WTC11 (cell line): ENCODE data around the gene GEMIN8. TPM values are rescaled to one million over a fixed set of nuclear protein-coding genes. Genes with fewer than 3 reads are reported as not detected.

Source experiments
- ATAC-seq: fragments of 200-7000 bp; cut with Tn5 transposase; 2 replicates; pipeline ENCODE4 v1.10.0; 2021; ENCODE audit warnings: mild to moderate bottlenecking, moderate library complexity
- CTCF ChIA-PET: fragments of 300-600 bp; sonication (Branson Sonifier 250); formaldehyde crosslinking; loops from one replicate; lab custom pipeline; 2021; ENCODE audit warnings: antibody characterized with exemption; lab: Charles Lee
- POLR2A ChIA-PET: fragments of 350-600 bp; sonication (Branson Sonifier 250); formaldehyde crosslinking; loops from one replicate; lab custom pipeline; 2021; ENCODE audit warnings: antibody characterized with exemption; lab: Charles Lee
- DNase-seq: peaks from one replicate; pipeline ENCODE4 v3.0.0; 2021; ENCODE audit warnings: low spot score
- H3K27ac Mint-ChIP-seq: 2 replicates; pipeline ENCODE4 v1.8.0; 2021; ENCODE audit warnings: mixed read lengths
- H3K27me3 Mint-ChIP-seq: 2 replicates; pipeline ENCODE4 v1.8.0; 2021; ENCODE audit warnings: low read depth, mild to moderate bottlenecking, moderate library complexity, mixed read lengths
- H3K36me3 Mint-ChIP-seq: 2 replicates; pipeline ENCODE4 v1.8.0; 2021; ENCODE audit warnings: mixed read lengths
- H3K4me1 Mint-ChIP-seq: 2 replicates; pipeline ENCODE4 v1.8.0; 2022; ENCODE audit warnings: mixed read lengths
- H3K4me3 Mint-ChIP-seq: 2 replicates; pipeline ENCODE4 v1.8.0; 2021; ENCODE audit warnings: mild to moderate bottlenecking, moderate library complexity, mixed read lengths
- H3K9me3 Mint-ChIP-seq: 2 replicates; pipeline ENCODE4 v1.8.0; 2021; ENCODE audit warnings: mixed read lengths
- ATF1 ChIP-seq: sonication (generic); formaldehyde crosslinking; IDR thresholded peaks from 2 replicates; pipeline ENCODE4 v1.8.1; 2023; ENCODE audit warnings: mild to moderate bottlenecking, moderate library complexity, missing genetic modification reagents
- CREM ChIP-seq: sonication (generic); formaldehyde crosslinking; IDR thresholded peaks from 2 replicates; pipeline ENCODE4 v1.8.1; 2022; ENCODE audit warnings: mild to moderate bottlenecking, missing genetic modification reagents, moderate library complexity
- ESRRA ChIP-seq: sonication (generic); formaldehyde crosslinking; IDR thresholded peaks from 2 replicates; pipeline ENCODE4 v1.8.1; 2022; ENCODE audit warnings: mild to moderate bottlenecking, missing genetic modification reagents, borderline replicate concordance
- FOXP1 ChIP-seq: sonication (generic); formaldehyde crosslinking; IDR thresholded peaks from 2 replicates; pipeline ENCODE4 v1.8.0; 2022; ENCODE audit warnings: missing genetic modification reagents, mild to moderate bottlenecking, moderate library complexity, borderline replicate concordance
- GTF2I ChIP-seq: fragments of 250-450 bp; sonication (Bioruptor Pico); conservative IDR thresholded peaks from 2 replicates; pipeline ENCODE4 v1.4.0; 2021; ENCODE audit warnings: mild to moderate bottlenecking
- IRF2 ChIP-seq: sonication (generic); formaldehyde crosslinking; IDR thresholded peaks from 2 replicates; pipeline ENCODE4 v1.8.0; 2022; ENCODE audit warnings: low read depth, missing genetic modification reagents, borderline replicate concordance
- NR1H2 ChIP-seq: sonication (generic); formaldehyde crosslinking; IDR thresholded peaks from 2 replicates; pipeline ENCODE4 v1.9.0; 2021; ENCODE audit warnings: mild to moderate bottlenecking, moderate library complexity, missing genetic modification reagents
- ZNF219 ChIP-seq: sonication (generic); formaldehyde crosslinking; IDR thresholded peaks from 2 replicates; pipeline ENCODE4 v1.8.0; 2023; ENCODE audit warnings: missing genetic modification reagents, mild to moderate bottlenecking, borderline replicate concordance
- ZNF263 ChIP-seq: sonication (generic); formaldehyde crosslinking; IDR thresholded peaks from 2 replicates; pipeline ENCODE4 v1.8.1; 2022; ENCODE audit warnings: low read depth, mild to moderate bottlenecking, moderate library complexity, missing genetic modification reagents
- total RNA-seq: library from RNA; stranded (reverse); gene quantifications from 3 replicates; pipeline ENCODE4 v1.2.3, GENCODE V29; 2021
- TF ChIP-seq, protein P1 (sequence below): sonication (generic); formaldehyde crosslinking; IDR thresholded peaks from 2 replicates; pipeline ENCODE4 v1.8.1; 2022; ENCODE audit warnings: mild to moderate bottlenecking, missing genetic modification reagents, moderate library complexity, borderline replicate concordance
- TF ChIP-seq, protein P2 (sequence below): sonication (generic); formaldehyde crosslinking; IDR thresholded peaks from 2 replicates; pipeline ENCODE4 v1.8.1; 2022; ENCODE audit warnings: mild to moderate bottlenecking, moderate library complexity, missing genetic modification reagents
- TF ChIP-seq, protein P3 (sequence below): sonication (generic); formaldehyde crosslinking; IDR thresholded peaks from 2 replicates; pipeline ENCODE4 v1.8.1; 2023; ENCODE audit warnings: mild to moderate bottlenecking, missing genetic modification reagents
- TF ChIP-seq, protein P4 (sequence below): fragments of 250-450 bp; sonication (Bioruptor Pico); conservative IDR thresholded peaks from 2 replicates; pipeline ENCODE4 v1.9.0; 2021; ENCODE audit warnings: mild to moderate bottlenecking
- TF ChIP-seq, protein P5 (sequence below): sonication (generic); formaldehyde crosslinking; IDR thresholded peaks from 2 replicates; pipeline ENCODE4 v1.8.1; 2023; ENCODE audit warnings: mild to moderate bottlenecking, missing genetic modification reagents, moderate library complexity
- TF ChIP-seq, protein P6 (sequence below): sonication (generic); formaldehyde crosslinking; IDR thresholded peaks from 2 replicates; pipeline ENCODE4 v1.8.1; 2023; ENCODE audit warnings: mild to moderate bottlenecking, missing genetic modification reagents, moderate library complexity
- TF ChIP-seq, protein P7 (sequence below): sonication (generic); formaldehyde crosslinking; IDR thresholded peaks from 2 replicates; pipeline ENCODE4 v1.8.0; 2022; ENCODE audit warnings: mild to moderate bottlenecking, missing genetic modification reagents
- TF ChIP-seq, protein P8 (sequence below): fragments of 250-450 bp; sonication (Bioruptor Pico); IDR thresholded peaks from 2 replicates; pipeline ENCODE4 v1.9.0; 2021; ENCODE audit warnings: mild to moderate bottlenecking

The GEMIN8 gene
- total RNA-seq, 1 experiment from 2014 or later: 21.1 TPM

DNA sequence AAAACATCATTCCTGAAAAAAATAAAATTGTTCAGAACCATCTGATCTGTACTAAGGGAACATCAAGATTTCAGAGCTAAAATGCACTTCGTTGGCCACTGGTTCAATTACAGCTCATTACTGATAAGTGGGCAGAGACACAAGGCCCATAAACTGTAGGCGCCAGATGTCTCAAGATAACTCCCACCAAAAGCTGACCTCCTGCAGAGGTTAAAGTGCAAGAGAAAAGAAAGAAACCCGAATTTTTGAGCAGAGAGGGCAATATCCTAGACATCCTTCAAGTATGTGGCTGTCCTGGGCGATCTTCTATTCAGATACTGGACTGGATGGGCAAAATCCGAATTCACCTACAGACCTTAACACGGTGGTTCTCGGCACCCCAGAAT, 660 bp downstream of the GEMIN8 start:
- no peak for TF ChIP-seq ZNF263 (CRISPR knock-in tag)
- TF ChIP-seq, protein P1, sequence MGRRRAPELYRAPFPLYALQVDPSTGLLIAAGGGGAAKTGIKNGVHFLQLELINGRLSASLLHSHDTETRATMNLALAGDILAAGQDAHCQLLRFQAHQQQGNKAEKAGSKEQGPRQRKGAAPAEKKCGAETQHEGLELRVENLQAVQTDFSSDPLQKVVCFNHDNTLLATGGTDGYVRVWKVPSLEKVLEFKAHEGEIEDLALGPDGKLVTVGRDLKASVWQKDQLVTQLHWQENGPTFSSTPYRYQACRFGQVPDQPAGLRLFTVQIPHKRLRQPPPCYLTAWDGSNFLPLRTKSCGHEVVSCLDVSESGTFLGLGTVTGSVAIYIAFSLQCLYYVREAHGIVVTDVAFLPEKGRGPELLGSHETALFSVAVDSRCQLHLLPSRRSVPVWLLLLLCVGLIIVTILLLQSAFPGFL (CRISPR knock-in tag): no peak
- TF ChIP-seq ZNF219 (CRISPR knock-in tag): no peak
- TF ChIP-seq, protein P2, sequence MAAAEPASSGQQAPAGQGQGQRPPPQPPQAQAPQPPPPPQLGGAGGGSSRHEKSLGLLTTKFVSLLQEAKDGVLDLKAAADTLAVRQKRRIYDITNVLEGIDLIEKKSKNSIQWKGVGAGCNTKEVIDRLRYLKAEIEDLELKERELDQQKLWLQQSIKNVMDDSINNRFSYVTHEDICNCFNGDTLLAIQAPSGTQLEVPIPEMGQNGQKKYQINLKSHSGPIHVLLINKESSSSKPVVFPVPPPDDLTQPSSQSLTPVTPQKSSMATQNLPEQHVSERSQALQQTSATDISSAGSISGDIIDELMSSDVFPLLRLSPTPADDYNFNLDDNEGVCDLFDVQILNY (CRISPR knock-in tag): no peak
- TF ChIP-seq, protein P3, sequence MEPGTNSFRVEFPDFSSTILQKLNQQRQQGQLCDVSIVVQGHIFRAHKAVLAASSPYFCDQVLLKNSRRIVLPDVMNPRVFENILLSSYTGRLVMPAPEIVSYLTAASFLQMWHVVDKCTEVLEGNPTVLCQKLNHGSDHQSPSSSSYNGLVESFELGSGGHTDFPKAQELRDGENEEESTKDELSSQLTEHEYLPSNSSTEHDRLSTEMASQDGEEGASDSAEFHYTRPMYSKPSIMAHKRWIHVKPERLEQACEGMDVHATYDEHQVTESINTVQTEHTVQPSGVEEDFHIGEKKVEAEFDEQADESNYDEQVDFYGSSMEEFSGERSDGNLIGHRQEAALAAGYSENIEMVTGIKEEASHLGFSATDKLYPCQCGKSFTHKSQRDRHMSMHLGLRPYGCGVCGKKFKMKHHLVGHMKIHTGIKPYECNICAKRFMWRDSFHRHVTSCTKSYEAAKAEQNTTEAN (CRISPR knock-in tag): no peak
- TF ChIP-seq ESRRA: no peak
- no peak for TF ChIP-seq NR1H2
- Mint-ChIP-seq H3K27me3 (no peaks in the 10 kb centered on the region), H3K4me1 (peaks cover 33% of the 10 kb centered on the region), H3K27ac (peak overlapping the region; percentile 91), H3K9me3 (no peaks in the 10 kb centered on the region), H3K4me3 (peak overlapping the region; percentile 91), H3K36me3 (no peaks in the 10 kb centered on the region)
- CTCF ChIA-PET: interaction anchor here (0.6 to 1.6 kb wide), 5 partner anchors 91 to 430 kb away, joined by 3 to 4 read pairs (median 3); partner anchors contain the start of genes OFD1 and TRAPPC2
- no peak for ATAC-seq
- no peak for DNase-seq
- POLR2A ChIA-PET: interaction anchor here (0.6 to 2.3 kb wide), 5 partner anchors 90 to 1238 kb away, joined by 3 to 23 read pairs (median 3); partner anchors contain the start of genes OFD1, PRPS2 and TRAPPC2

DNA sequence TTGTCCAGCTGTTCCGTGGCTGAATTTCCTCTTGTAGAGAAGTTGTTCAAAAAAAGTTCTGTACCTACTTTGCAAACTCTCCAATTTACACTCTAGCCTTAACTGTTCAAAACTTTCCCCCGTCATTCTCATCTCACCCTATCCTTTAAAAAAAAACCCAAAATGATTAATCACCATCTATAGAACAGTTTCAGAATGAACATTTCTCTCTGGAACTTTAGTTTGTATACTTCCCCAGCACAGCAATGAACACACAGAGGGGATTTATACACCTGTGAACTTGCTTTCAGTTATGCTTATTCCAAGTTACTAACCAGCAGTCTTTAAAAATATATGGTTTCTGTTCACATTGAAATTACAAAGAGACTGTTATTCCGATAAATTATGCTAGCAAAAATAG, 1.2 kb downstream of the GEMIN8 start:
- Mint-ChIP-seq H3K27me3 (no peaks in the 10 kb centered on the region), H3K9me3 (no peaks in the 10 kb centered on the region), H3K4me1 (peaks cover 33% of the 10 kb centered on the region), H3K4me3 (peak overlapping the region; percentile 91), H3K36me3 (no peaks in the 10 kb centered on the region), H3K27ac (peak overlapping the region; percentile 91; the same call in 1 of the 2 replicates)
- CTCF ChIA-PET: interaction anchor here (1.3 to 1.6 kb wide), 3 partner anchors 131 to 429 kb away, joined by 3 to 4 read pairs (median 3); partner anchors contain the start of genes OFD1 and TRAPPC2
- ATAC-seq (no peak), DNase-seq (no peak)
- POLR2A ChIA-PET: interaction anchor here (2.3 kb wide), 1 partner anchor 90 kb away, joined by 23 read pairs; no protein-coding TSS in a partner anchor
- TF ChIP-seq FOXP1 (CRISPR knock-in tag) (no peak), ZNF263 (CRISPR knock-in tag) (no peak), CREM (no peak), ATF1 (CRISPR knock-in tag) (no peak), IRF2 (CRISPR knock-in tag) (no peak), GTF2I (CRISPR knock-in tag) (no peak)
- TF ChIP-seq, protein P4, sequence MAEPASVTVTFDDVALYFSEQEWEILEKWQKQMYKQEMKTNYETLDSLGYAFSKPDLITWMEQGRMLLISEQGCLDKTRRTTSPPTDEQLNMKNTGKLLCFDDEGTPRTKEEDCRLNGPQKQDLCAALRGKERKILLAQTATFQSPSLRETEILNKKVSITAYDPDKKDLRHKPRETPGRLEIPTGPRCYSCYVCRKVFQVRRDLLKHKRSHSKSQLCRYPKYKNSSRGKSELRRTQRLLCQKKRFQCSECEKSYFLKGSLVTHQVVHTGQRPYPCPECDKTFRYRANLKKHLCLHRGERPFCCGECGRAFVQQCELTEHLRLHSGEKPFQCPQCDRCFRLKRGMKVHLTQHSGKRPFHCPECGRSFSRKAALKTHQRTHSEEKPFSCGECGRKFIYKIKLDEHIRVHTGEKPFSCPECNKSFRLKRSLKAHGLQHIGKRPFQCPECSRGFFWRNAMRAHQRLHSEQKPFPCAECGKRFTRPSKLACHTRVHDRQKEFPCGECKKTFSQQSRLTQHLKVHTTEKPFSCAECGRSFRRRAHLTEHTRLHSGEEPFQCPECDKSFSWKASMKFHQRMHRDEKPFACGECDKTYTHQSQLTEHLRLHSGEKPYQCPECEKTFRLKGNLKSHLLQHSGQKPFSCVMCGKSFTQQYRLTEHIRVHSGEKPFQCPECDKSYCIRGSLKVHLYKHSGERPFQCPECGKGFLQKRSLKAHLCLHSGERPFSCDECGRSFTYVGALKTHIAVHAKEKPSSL (CRISPR knock-in tag): no peak
- TF ChIP-seq, protein P5, sequence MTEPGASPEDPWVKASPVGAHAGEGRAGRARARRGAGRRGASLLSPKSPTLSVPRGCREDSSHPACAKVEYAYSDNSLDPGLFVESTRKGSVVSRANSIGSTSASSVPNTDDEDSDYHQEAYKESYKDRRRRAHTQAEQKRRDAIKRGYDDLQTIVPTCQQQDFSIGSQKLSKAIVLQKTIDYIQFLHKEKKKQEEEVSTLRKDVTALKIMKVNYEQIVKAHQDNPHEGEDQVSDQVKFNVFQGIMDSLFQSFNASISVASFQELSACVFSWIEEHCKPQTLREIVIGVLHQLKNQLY (CRISPR knock-in tag): no peak
- TF ChIP-seq, protein P6, sequence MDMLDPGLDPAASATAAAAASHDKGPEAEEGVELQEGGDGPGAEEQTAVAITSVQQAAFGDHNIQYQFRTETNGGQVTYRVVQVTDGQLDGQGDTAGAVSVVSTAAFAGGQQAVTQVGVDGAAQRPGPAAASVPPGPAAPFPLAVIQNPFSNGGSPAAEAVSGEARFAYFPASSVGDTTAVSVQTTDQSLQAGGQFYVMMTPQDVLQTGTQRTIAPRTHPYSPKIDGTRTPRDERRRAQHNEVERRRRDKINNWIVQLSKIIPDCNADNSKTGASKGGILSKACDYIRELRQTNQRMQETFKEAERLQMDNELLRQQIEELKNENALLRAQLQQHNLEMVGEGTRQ (CRISPR knock-in tag): no peak
- TF ChIP-seq, protein P7, sequence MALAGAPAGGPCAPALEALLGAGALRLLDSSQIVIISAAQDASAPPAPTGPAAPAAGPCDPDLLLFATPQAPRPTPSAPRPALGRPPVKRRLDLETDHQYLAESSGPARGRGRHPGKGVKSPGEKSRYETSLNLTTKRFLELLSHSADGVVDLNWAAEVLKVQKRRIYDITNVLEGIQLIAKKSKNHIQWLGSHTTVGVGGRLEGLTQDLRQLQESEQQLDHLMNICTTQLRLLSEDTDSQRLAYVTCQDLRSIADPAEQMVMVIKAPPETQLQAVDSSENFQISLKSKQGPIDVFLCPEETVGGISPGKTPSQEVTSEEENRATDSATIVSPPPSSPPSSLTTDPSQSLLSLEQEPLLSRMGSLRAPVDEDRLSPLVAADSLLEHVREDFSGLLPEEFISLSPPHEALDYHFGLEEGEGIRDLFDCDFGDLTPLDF (CRISPR knock-in tag): no peak
- TF ChIP-seq, protein P8, sequence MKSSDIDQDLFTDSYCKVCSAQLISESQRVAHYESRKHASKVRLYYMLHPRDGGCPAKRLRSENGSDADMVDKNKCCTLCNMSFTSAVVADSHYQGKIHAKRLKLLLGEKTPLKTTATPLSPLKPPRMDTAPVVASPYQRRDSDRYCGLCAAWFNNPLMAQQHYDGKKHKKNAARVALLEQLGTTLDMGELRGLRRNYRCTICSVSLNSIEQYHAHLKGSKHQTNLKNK: no peak
